ENCODE results near the gene NFIL3.
A peak's percentile ranks its signal among the peaks of the same experiment; 100 is the strongest.

The NFIL3 gene

DNA sequence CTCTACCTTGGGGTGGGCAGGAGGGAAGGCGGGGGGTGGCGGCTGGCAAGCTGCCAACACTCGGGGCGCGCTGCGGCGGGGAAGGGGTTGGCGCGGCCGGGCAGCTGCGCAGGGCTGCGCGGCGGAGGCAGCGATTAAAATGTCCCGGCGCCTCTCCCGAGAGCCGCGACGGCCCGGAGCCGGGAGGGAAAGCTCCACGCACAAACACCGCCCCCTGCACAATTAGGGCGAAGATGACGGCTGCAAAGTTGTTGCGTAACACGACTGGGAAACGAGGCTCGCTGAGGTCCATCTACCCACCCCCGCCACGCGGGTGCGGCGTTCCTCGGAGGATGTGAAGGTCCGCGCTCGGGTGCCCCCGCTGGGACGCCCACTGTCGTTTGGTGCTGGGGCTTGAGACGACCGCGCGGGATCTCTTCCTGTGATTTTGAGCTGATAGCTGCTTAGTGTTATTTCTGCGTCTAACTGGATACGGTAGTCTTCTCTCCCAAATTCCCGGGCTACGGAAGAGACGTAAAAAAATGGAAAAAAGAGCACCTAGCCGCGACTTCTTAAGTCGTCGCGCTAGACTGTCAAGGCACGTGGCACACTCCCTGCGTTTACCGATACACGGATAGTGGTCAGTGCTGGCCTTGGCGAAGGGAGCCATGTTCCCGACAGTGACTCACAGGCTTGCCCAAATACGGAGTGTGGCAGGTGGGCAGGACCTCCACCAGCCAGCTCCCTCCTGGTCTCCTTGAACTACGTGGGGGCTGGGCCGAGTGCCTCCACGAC is 958 bp upstream of the NFIL3 start:
- Histone ChIP-seq H3K4me2 (ENCODE audit: low read length) (peak overlapping the region; percentile 98), H3K36me3 (ENCODE audit: control insufficient read depth, insufficient read depth, low read length) (no peaks in the 10 kb centered on the region), H3K27me3 (ENCODE audit: control insufficient read depth, insufficient read depth, low read length) (no peaks in the 10 kb centered on the region), H3K4me3 (ENCODE audit: low read depth, low read length) (peak overlapping the region; percentile 72), H3K79me2 (no peaks in the 10 kb centered on the region), H3K27ac (peak overlapping the region; percentile 69), H3K9me3 (ENCODE audit: control insufficient read depth, low read length) (no peaks in the 10 kb centered on the region), H3K4me1 (peaks cover 2% of the 10 kb centered on the region), H3K9ac (no peak overlapping the region), H2AFZ (peak overlapping the region; percentile 83)
- TF ChIP-seq, protein P1, sequence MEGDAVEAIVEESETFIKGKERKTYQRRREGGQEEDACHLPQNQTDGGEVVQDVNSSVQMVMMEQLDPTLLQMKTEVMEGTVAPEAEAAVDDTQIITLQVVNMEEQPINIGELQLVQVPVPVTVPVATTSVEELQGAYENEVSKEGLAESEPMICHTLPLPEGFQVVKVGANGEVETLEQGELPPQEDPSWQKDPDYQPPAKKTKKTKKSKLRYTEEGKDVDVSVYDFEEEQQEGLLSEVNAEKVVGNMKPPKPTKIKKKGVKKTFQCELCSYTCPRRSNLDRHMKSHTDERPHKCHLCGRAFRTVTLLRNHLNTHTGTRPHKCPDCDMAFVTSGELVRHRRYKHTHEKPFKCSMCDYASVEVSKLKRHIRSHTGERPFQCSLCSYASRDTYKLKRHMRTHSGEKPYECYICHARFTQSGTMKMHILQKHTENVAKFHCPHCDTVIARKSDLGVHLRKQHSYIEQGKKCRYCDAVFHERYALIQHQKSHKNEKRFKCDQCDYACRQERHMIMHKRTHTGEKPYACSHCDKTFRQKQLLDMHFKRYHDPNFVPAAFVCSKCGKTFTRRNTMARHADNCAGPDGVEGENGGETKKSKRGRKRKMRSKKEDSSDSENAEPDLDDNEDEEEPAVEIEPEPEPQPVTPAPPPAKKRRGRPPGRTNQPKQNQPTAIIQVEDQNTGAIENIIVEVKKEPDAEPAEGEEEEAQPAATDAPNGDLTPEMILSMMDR (IDR thresholded peaks at IDR 0.05), result no peak

DNA sequence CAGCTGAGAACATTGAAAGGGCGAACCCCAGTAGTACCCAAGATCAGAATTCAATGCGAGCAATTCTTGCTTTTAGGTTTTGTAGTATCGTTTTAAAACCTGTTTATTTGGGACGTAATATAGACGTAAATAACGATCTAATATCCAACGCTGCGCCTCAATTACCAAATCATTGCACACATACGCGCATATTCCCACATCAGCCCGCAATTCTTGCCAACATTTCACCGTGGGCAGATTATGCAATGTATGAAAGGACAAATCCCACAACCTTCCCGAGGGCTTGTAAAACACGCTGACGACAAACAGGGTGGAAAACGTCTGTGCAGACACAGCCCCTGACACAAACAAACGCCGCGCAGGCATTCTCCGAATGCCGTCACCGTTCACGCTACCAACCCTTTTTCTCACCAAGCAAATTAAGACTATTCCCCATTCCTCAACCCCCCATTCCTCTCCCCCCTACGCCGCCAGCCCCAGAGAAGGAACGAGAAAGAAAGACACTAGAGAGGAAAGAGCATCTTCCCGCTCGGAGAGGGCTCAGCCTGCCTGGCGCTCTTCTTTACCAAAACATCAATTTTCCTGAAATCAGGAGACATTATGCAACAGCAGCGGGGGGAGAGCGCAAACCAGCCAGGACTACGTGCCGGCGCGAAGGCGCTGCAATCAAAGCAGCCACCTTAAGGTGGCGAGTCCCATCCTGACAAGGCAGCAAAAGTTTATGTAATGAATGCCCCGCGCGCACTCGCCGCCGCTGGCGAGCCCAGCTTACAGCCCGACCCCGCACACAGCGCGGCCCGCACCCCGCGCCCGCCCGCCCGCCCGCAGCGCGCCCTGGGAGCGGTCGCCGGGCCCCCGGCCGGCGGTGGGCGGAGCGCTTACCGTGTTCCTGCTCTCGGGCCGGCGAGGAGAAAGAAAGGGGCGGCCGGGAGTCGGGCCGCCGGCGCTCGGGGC is 597 bp downstream of the NFIL3 start:
- Histone ChIP-seq H3K4me1 (peaks cover 2% of the 10 kb centered on the region), H3K27ac (peak overlapping the region; percentile 72), H3K9ac (no peak overlapping the region), H3K36me3 (ENCODE audit: control insufficient read depth, insufficient read depth, low read length) (no peaks in the 10 kb centered on the region), H2AFZ (peak overlapping the region; percentile 62), H3K4me2 (ENCODE audit: low read length) (peak overlapping the region; percentile 96), H3K4me3 (ENCODE audit: low read depth, low read length) (peak overlapping the region; percentile 88), H3K9me3 (ENCODE audit: control insufficient read depth, low read length) (no peaks in the 10 kb centered on the region), H3K79me2 (no peaks in the 10 kb centered on the region), H3K27me3 (ENCODE audit: control insufficient read depth, insufficient read depth, low read length) (no peaks in the 10 kb centered on the region)
- TF ChIP-seq, protein P1 (IDR thresholded peaks at IDR 0.05), result no peak

DNA sequence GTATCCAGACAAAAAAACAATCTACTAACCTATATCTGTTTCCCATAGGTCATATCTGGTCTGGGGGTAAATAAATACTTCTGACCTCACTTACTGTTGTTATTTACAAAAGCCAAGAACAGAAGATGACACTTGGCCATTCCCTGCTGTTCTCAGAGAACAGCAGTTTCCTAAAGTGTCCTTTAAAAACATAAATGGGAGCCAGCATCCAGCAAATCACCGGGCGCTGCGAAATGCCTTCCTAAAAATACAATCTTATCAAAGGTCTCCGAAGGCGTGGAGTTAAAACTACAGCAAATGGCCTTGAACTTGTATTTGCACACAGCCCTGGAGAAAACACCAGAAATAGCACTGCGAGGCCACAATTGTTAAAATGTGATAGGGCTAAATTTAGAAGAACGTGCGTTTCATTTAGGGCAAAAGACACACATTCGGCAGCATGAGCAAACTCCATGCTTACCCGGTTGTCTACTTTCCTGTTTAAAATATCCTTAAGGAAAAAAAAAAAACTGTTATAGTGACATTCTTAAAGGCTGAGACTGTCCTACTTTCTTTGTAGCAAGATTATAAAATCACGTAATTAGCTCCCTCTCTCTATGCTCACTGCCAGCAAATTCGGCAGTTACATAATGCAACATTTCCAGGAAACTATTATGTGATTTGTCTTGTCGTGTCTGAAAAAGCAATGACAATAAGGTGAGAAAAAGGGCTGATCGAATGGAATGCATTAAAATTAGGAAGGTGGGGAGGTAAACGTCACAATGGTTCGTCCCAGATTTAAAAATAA is 1.5 kb downstream of the NFIL3 start:
- peak overlapping the region; percentile 96 for H3K4me2 ChIP-seq (ENCODE audit: low read length)
- TF ChIP-seq, protein P1 (IDR thresholded peaks at IDR 0.05), result no peak
- peak overlapping the region; percentile 72 for H3K27ac ChIP-seq
- H3K4me1 ChIP-seq, result peaks cover 2% of the 10 kb centered on the region
- no peaks in the 10 kb centered on the region for H3K79me2 ChIP-seq
- H3K4me3 ChIP-seq (ENCODE audit: low read depth, low read length), result peak overlapping the region; percentile 88
- no peak overlapping the region for H3K9ac ChIP-seq
- no peaks in the 10 kb centered on the region for H3K36me3 ChIP-seq (ENCODE audit: control insufficient read depth, insufficient read depth, low read length)
- no peaks in the 10 kb centered on the region for H3K27me3 ChIP-seq (ENCODE audit: control insufficient read depth, insufficient read depth, low read length)
- no peaks in the 10 kb centered on the region for H3K9me3 ChIP-seq (ENCODE audit: control insufficient read depth, low read length)
- H2AFZ ChIP-seq, result peak overlapping the region; percentile 33

- Histone ChIP-seq H2AFZ (no peak overlapping the region), H3K36me3 (ENCODE audit: control insufficient read depth, insufficient read depth, low read length) (no peaks in the 10 kb centered on the region), H3K9ac (no peak overlapping the region), H3K27ac (peak overlapping the region; percentile 72), H3K4me3 (ENCODE audit: low read depth, low read length) (peak overlapping the region; percentile 88), H3K9me3 (ENCODE audit: control insufficient read depth, low read length) (no peaks in the 10 kb centered on the region), H3K27me3 (ENCODE audit: control insufficient read depth, insufficient read depth, low read length) (no peaks in the 10 kb centered on the region), H3K4me2 (ENCODE audit: low read length) (peak overlapping the region; percentile 96), H3K79me2 (no peaks in the 10 kb centered on the region), H3K4me1 (peaks cover 2% of the 10 kb centered on the region)
- TF ChIP-seq, protein P1 (IDR thresholded peaks at IDR 0.05), result no peak
Measured at GRCh38 chr9:91421128-91421765, 2.4 kb downstream of the NFIL3 start.
